GM18511 (cell line): Measurements from ENCODE around the gene LRIG1.

Source experiments
- ATAC-seq: cut with Tn5 transposase; IDR thresholded peaks from one replicate; pipeline ENCODE4 v1.9.1; 2021; ENCODE audit warnings: mild to moderate bottlenecking, moderate library complexity; ENCODE audit not compliant: unreplicated experiment

The LRIG1 gene

DNA sequence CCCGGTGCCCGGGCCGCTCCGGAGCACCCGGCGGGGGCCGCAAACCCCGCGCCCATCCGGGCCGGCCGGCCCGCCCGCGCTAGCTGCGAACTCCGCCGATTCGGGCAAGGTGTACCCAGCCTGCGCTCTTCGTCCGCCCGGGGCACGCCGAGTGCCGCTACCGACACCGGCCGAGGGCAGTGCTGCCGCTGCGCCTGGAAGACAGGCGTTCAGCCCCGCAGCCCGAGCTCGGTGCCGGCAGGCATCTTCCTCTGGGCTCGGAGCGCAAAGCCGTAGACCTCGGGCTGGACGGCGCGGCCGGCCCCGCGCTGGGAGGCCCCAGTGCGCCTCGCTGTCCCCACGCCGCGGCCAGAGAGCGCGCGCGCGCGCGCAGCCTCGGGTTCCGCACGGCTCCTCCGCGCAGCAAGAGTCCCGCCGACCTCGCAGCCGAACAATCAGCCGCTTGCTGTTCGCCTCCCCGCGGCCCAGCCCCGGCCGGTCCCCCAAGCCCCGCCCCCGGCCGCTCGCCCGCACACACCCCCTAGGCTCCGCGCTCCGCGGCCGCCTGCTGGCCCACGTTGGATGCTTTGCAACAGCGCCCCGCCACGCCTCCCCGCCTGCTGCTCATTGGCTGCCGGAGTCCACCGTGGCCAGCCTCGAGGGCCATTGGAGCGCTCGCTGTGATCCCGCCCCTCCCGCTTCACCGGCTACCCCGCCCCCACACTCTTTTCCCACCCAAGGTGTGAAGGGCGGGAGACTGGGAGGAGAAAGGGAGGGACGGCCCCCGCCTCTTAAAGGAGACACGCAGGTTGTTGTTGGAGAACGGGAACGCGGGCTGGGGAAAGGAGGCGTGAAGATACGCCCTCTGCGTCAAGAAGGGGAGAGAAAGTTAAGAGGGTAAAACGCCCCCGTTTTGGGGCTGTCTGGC, at the start of gene LRIG1:
Gene LRIG1 (minus strand): TSS at position 447 of the 907 bp plus-strand sequence. CDS start 615 bp downstream, outside the sequence.
- peak; percentile 97 for ATAC-seq

GRCh38 chr3:66544619-66545429, 44.0 kb upstream of the LRIG1 start:
- no peak for ATAC-seq

- ATAC-seq: no peak
These were observed 41.3 kb upstream of the LRIG1 start for GRCh38 chr3:66542153-66542552.

- no peak for ATAC-seq
These were observed 38.7 kb upstream of the LRIG1 start for GRCh38 chr3:66539466-66539989.

- no peak for ATAC-seq
These were observed 37.6 kb upstream of the LRIG1 start for GRCh38 chr3:66538390-66538789.

- ATAC-seq: no peak
These were observed 36.9 kb upstream of the LRIG1 start for GRCh38 chr3:66537735-66538134.

DNA sequence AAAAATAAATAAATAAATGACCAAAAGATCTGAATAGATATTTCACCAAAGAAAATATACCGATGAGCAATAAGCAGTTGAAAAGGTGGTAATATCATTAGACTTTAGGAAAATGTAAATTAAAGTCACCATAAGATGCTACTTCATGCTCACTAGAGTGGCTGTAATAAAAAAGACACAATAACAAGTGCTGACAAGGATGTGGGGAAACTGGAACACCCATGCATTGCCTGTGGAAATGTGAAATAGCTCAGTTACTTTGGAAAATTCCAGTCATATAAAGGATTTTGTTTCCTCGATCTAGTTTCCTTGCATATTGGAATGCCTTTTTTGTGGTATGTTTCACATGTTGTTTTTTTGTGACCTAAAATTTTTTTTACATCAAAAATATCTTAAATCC, 36.0 kb upstream of the LRIG1 start:
- ATAC-seq: no peak

GRCh38 chr3:66534304-66534845, 33.6 kb upstream of the LRIG1 start:
- ATAC-seq: no peak

- ATAC-seq: no peak
These were observed 31.8 kb upstream of the LRIG1 start for GRCh38 chr3:66532613-66533012.

DNA sequence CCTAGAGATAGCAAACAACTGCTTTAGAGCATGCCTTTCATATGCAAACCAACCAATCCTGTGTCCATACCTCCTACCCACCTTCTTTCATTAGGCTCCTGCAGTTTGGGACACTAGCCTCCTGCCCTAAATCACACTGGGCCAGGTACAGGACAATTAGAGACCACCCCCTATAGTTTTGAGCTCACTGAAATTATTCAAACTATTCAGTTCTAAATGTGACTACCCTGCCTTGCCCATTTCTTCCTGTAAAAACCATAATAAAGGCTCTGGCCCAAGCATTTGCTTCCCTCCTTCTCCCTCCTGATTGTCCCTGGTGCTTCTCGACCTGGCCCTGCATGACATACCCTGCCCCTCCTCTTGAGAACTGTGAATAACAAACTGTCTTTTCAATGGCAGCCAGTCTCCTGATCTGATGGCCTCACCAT, 31.4 kb upstream of the LRIG1 start:
- no peak for ATAC-seq

DNA sequence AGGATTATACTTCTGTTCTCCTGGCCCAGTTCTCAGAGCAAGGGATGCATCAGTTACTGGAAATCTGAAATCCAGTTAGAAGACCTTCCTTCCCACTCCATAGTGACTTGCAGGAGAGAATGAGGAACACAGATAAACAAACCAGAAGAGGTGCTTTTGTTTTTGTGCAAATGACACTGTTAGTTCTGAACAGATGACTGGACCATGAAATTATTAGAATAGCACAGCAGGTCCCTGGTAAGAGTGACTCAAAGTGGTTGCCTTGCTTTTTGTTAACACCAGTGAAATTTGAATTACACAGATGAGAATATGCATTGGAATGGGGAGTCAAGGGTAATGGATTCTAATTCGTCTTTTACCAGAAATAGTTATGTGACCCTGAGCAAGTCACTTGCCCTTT, 30.4 kb upstream of the LRIG1 start:
- no peak for ATAC-seq

GRCh38 chr3:66527246-66527645, 26.4 kb upstream of the LRIG1 start:
- no peak for ATAC-seq

DNA sequence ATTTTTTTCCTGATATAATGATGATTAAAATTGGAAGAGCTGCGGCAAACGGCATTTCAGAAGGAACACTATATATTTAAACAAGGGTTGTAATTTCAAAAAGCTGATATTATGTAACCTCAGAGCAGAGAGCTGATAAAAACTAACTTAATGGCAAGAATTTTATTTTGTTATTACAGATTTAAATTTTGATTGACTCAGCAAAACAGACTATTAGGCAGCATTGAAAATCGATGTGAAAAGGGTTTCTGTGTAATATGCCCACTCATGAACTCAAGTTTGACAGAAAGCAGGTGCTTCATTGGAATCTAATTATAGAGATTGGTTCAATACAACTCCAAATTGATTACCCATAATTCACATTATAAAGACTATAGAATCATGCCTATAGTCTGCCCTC, 24.9 kb upstream of the LRIG1 start:
- no peak for ATAC-seq

DNA sequence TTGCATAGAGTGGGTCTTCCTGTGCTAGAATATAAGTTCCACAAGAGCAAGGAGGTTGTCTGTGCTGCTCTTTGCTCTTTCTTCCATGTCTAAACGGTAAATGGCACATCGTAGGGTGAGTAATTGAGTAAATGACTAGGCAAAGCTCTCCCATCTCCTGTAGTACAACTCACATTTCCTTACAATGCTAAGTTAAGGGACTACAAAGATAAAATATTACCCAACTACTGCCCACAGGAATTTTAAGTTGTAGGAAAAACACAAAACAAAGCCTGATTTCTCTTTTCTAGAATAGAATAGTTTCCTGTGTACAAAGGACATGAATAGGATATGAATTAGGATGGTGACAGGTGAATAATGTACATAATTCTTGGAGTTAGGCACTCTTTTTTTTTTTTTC, 19.9 kb upstream of the LRIG1 start:
- no peak for ATAC-seq

DNA sequence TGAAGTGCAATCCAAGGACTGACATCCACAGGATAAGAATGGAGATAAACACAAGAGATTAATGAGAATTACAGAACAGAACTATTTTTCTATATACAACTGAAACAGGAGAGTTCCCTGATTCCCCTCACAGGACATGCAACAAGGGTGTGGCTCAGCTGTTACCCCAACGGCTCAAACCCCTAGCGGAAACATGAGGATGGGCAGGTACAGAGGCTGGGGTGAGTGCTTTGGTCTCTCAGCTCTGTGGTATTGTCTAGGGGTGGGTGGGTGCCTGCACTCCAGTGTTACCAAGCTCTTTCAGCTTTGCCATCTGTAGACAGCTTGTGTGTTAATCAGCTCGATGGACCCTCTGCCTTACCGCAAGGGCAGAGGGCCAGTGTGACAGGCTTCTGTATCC, 17.8 kb upstream of the LRIG1 start:
- no peak for ATAC-seq

DNA sequence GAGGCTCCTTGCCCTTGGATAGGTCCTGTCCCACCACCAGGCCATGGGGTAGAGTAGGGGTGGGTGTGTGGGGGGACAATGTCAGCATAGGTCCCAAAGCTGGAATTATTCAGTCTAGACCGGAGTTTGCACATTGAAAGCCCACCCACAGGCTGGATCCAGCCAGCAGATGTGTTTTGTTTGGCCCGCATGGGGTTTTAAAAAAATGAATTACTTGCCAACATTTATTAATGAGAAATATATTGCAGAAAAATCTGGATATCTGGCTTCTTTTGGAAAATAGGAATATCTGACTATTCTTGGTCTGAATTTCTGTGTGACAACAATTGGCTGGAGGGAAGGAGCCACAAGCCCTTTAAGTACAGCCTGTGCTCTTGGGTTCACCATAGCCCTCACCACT, 17.3 kb upstream of the LRIG1 start:
- ATAC-seq: no peak

- ATAC-seq: no peak
These were observed 16.4 kb upstream of the LRIG1 start for GRCh38 chr3:66517241-66517640.

GRCh38 chr3:66508461-66508860, 7.6 kb upstream of the LRIG1 start:
- no peak for ATAC-seq

GRCh38 chr3:66507423-66508260, 6.8 kb upstream of the LRIG1 start:
- no peak for ATAC-seq

DNA sequence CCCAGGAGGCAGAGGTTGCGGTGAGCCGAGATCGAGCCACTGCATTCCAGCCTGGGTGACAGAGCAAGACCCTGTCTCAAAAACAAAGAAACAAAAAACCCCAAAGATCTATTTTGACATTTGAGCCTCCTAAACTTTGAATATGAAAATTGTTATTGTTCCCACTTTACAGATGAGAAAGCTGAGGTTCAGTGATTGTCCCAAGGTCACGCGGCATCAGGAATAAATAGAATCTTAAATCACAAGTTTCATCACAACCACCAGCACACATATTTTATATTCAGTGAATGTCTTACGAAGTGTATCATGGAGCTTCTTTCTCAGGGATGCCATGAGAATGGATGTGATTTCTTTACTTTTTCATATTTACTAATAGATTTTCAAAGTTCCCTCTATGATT, 5.3 kb upstream of the LRIG1 start:
- ATAC-seq: no peak
